K562 (cell line): ENCODE results near the gene MPRIP. TPM values are rescaled to one million over a fixed set of nuclear protein-coding genes. Genes with fewer than 3 reads are reported as not detected.

Source experiments
- CHAMP1 ChIP-seq: fragments of 450-650 bp; IDR thresholded peaks from 2 replicates; pipeline ENCODE4 v1.6.1; 2016; ENCODE audit warnings: mild to moderate bottlenecking
- CHD1 ChIP-seq: fragments of 200-600 bp; sonication (generic); IDR thresholded peaks from one replicate; pipeline ENCODE4 v1.6.1; 2012; ENCODE audit warnings: mild to moderate bottlenecking, moderate library complexity, low read length, inconsistent platforms
- CTCFL ChIP-seq: IDR thresholded peaks from 2 replicates; pipeline ENCODE4 v1.6.1; 2011; ENCODE audit warnings: borderline replicate concordance, low read depth, mild to moderate bottlenecking, moderate library complexity, low read length; ENCODE audit not compliant: insufficient read depth, poor library complexity, severe bottlenecking
- FOXK1 ChIP-seq: sonication (generic); formaldehyde crosslinking; IDR thresholded peaks from 2 replicates; pipeline ENCODE4 v1.8.0; 2022; ENCODE audit warnings: missing genetic modification reagents, mild to moderate bottlenecking, borderline replicate concordance
- HDGF ChIP-seq: fragments of 450-650 bp; IDR thresholded peaks from 2 replicates; pipeline ENCODE4 v1.6.1; 2016
- LARP7 ChIP-seq: fragments of 450-650 bp; IDR thresholded peaks from 2 replicates; pipeline ENCODE4 v1.6.1; 2016
- MAZ ChIP-seq, 2 experiments: fragments of 450-650 bp in 1 of 2; sonication (generic) in 1 of 2; formaldehyde crosslinking; IDR thresholded peaks in 1 of 2; conservative IDR thresholded peaks in 1 of 2; 2 replicates each; pipeline versions ENCODE4 v1.4.0 to v1.5.0; 2020; ENCODE audit warnings: mild to moderate bottlenecking in 1 of 2, missing genetic modification reagents in 1 of 2
- MTF1 ChIP-seq: fragments of 250-450 bp; sonication (Bioruptor Pico); IDR thresholded peaks from 2 replicates; pipeline ENCODE4 v1.9.0; 2021; ENCODE audit warnings: moderate library complexity, mild to moderate bottlenecking, inconsistent platforms, borderline replicate concordance
- NFRKB ChIP-seq: fragments of 450-650 bp; IDR thresholded peaks from 2 replicates; pipeline ENCODE4 v1.6.1; 2016; ENCODE audit warnings: low read depth
- NUFIP1 ChIP-seq: fragments of 450-650 bp; IDR thresholded peaks from 2 replicates; pipeline ENCODE4 v1.6.1; 2018; ENCODE audit not compliant: partially characterized antibody
- PURB ChIP-seq: sonication (generic); formaldehyde crosslinking; IDR thresholded peaks from 2 replicates; pipeline ENCODE4 v1.9.0; 2021; ENCODE audit warnings: low read depth, mild to moderate bottlenecking, missing genetic modification reagents
- RBBP5 ChIP-seq: fragments of 200-600 bp; sonication (generic); IDR thresholded peaks from 2 replicates; pipeline ENCODE4 v1.6.1; 2012; ENCODE audit warnings: borderline replicate concordance, mild to moderate bottlenecking, low read length, control low read depth, inconsistent platforms; ENCODE audit not compliant: insufficient read depth, poor library complexity, severe bottlenecking
- TFAP4 ChIP-seq: sonication (generic); formaldehyde crosslinking; IDR thresholded peaks from 2 replicates; pipeline ENCODE4 v1.8.0; 2022; ENCODE audit warnings: missing genetic modification reagents, mild to moderate bottlenecking, moderate library complexity, borderline replicate concordance
- ZBTB8A ChIP-seq: fragments of 450-650 bp; IDR thresholded peaks from 2 replicates; pipeline ENCODE4 v1.6.1; 2018; ENCODE audit warnings: mild to moderate bottlenecking, moderate library complexity; ENCODE audit not compliant: partially characterized antibody
- ZNF146 ChIP-seq: IDR thresholded peaks from one replicate; pipeline ENCODE4 v1.6.1; 2018; ENCODE audit warnings: missing compliant biosample characterization; ENCODE audit not compliant: unreplicated experiment
- ZNF174 ChIP-seq: fragments of 250-450 bp; sonication (Bioruptor Pico); IDR thresholded peaks from 2 replicates; pipeline ENCODE4 v1.4.0; 2020; ENCODE audit warnings: mild to moderate bottlenecking
- ZNF23 ChIP-seq: fragments of 250-450 bp; sonication (Bioruptor Pico); IDR thresholded peaks from 2 replicates; pipeline ENCODE4 v1.4.0; 2020; ENCODE audit warnings: mild to moderate bottlenecking
- ZNF239 ChIP-seq: fragments of 250-450 bp; sonication (Bioruptor Pico); IDR thresholded peaks from 2 replicates; pipeline ENCODE4 v1.4.0; 2020; ENCODE audit warnings: mild to moderate bottlenecking
- polyA plus RNA-seq, 8 experiments: library from polyadenylated mRNA; depleted of rRNA in 4 of 8; stranded (reverse) in 5 of 8; unstranded in 3 of 8; fragments of >200 nt; fragmentation: Nextera tagmentation in 2 of 8; fragmentation: Illumina TruSeq in 1 of 8; extraction: Ambion mirVana in 2 of 8; extraction: Trizol in 1 of 8; gene quantifications; 2 replicates each; pipeline versions ENCODE4 v1.2.1 to v1.2.3, GENCODE V29; 2011 to 2014; ENCODE audit warnings: inconsistent platforms in 1 of 8, missing spikeins in 1 of 8
- total RNA-seq, 7 experiments: library from RNA; depleted of rRNA in 6 of 7; stranded (reverse); fragments of >200 nt in 6 of 7; fragmentation: Illumina TruSeq in 2 of 7; extraction: Trizol in 2 of 7; gene quantifications; 2 replicates each; pipeline versions ENCODE4 v1.2.1 to v1.2.3, GENCODE V29; 2011 to 2021; ENCODE audit warnings: low replicate concordance in 1 of 7
- TF ChIP-seq, protein P1 (sequence below): fragments of 450-650 bp; formaldehyde crosslinking; IDR thresholded peaks from 2 replicates; pipeline ENCODE4 v1.4.0; 2020; ENCODE audit warnings: mild to moderate bottlenecking, mixed read lengths
- TF ChIP-seq, protein P2 (sequence below): fragments of 450-650 bp; IDR thresholded peaks from 2 replicates; pipeline ENCODE4 v1.6.1; 2016; ENCODE audit warnings: low read depth, mild to moderate bottlenecking, moderate library complexity

Gene MPRIP
- total and polyA plus RNA-seq, 9 of the 15 experiments (the other 6 are each of a cell fraction or from before 2014, with no cell fraction given): 10.0 to 72.6 (median 30.1) TPM

- TF ChIP-seq ZNF239 (CRISPR knock-in tag) (no peak), PURB (no peak), TFAP4 (peak; percentile 98), FOXK1 (no peak), CHAMP1 (no peak), CHD1 (no peak), MAZ (CRISPR knock-in tag; conservative IDR thresholded peaks at IDR 0.05 in 1 of 2, IDR thresholded peaks at IDR 0.05 in 1 of 2) (peak in 1 of 2 experiments; percentile 56; a peak in 1 of 4 replicates), RBBP5 (peak; percentile 74), HDGF (no peak), ZNF146 (CRISPR knock-in tag) (no peak), ZBTB8A (no peak), CTCFL (no peak), NFRKB (no peak; the same call in none of the 2 replicates), LARP7 (no peak), NUFIP1 (peak; percentile 93), ZNF174 (no peak), MTF1 (no peak), ZNF23 (CRISPR knock-in tag) (no peak)
- TF ChIP-seq, protein P1, sequence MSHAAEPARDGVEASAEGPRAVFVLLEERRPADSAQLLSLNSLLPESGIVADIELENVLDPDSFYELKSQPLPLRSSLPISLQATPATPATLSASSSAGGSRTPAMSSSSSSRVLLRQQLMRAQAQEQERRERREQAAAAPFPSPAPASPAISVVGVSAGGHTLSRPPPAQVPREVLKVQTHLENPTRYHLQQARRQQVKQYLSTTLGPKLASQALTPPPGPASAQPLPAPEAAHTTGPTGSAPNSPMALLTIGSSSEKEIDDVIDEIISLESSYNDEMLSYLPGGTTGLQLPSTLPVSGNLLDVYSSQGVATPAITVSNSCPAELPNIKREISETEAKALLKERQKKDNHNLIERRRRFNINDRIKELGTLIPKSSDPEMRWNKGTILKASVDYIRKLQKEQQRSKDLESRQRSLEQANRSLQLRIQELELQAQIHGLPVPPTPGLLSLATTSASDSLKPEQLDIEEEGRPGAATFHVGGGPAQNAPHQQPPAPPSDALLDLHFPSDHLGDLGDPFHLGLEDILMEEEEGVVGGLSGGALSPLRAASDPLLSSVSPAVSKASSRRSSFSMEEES (CRISPR knock-in tag): peak; percentile 99
- TF ChIP-seq, protein P2, sequence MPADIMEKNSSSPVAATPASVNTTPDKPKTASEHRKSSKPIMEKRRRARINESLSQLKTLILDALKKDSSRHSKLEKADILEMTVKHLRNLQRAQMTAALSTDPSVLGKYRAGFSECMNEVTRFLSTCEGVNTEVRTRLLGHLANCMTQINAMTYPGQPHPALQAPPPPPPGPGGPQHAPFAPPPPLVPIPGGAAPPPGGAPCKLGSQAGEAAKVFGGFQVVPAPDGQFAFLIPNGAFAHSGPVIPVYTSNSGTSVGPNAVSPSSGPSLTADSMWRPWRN: peak; percentile 42
Measured at GRCh38 chr17:17237026-17237799, 195.0 kb downstream of the MPRIP start, which contains the start of gene FLCN (continued).
